ENCODE measurements around the gene UNC5C.

The UNC5C gene

DNA sequence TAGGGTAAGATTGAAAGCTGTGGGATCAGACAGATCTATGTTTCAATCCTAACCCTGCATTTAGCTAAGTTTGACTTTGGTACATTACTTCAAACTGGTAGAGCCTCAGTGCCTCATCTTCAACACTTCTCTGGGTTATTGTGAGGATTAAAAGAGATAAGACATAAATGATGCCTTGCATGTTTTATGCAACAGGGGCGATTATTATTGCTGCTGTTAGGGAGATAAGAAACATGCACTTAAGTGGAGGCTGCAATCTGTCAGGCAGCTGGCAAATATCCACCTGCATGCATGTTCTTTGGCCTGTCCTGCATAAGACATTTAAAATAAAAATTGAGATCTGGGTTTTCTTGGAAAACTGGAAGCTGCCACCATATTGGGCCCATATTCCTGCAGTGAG lies 24.6 kb downstream of the UNC5C start:
- H3K27me3 ChIP-seq (ENCODE audit: control insufficient read depth in 5 of 5, insufficient read depth in 4 of 5, low read length in 5 of 5): no peaks in the 10 kb centered on the region
- H3K9ac ChIP-seq (ENCODE audit: low read length in 5 of 5): no peak overlapping the region
- peaks cover 0 to 2% (median 0%) of the 10 kb centered on the region in 5 donors for H3K9me3 ChIP-seq (ENCODE audit: control insufficient read depth in 5 of 5, low read length in 5 of 5)
- no peak overlapping the region for H3K4me3 ChIP-seq (ENCODE audit: low read depth in 1 of 5, low read length in 5 of 5)
- peaks cover 0 to 10% (median 0%) of the 10 kb centered on the region in 5 donors for H3K4me1 ChIP-seq (ENCODE audit: control insufficient read depth in 5 of 5, insufficient read depth in 5 of 5, low read length in 5 of 5)
- no peak overlapping the region for H3K27ac ChIP-seq (ENCODE audit: low read depth, low read length)
- no peaks in the 10 kb centered on the region for H3K36me3 ChIP-seq (ENCODE audit: control insufficient read depth in 5 of 5, insufficient read depth in 5 of 5, low read length in 5 of 5)

- H3K9ac ChIP-seq (ENCODE audit: low read length in 5 of 5): no peak overlapping the region
- no peaks in the 10 kb centered on the region for H3K36me3 ChIP-seq (ENCODE audit: control insufficient read depth in 5 of 5, insufficient read depth in 5 of 5, low read length in 5 of 5)
- peaks cover 0 to 2% (median 0%) of the 10 kb centered on the region in 5 donors for H3K9me3 ChIP-seq (ENCODE audit: control insufficient read depth in 5 of 5, low read length in 5 of 5)
- no peak overlapping the region for H3K4me3 ChIP-seq (ENCODE audit: low read depth in 1 of 5, low read length in 5 of 5)
- H3K27ac ChIP-seq (ENCODE audit: low read depth, low read length): no peak overlapping the region
- H3K27me3 ChIP-seq (ENCODE audit: control insufficient read depth in 5 of 5, insufficient read depth in 4 of 5, low read length in 5 of 5): no peaks in the 10 kb centered on the region
- peaks cover 0 to 10% (median 0%) of the 10 kb centered on the region in 5 donors for H3K4me1 ChIP-seq (ENCODE audit: control insufficient read depth in 5 of 5, insufficient read depth in 5 of 5, low read length in 5 of 5)
Observed at GRCh38 chr4:95522682-95523530, 25.9 kb downstream of the UNC5C start.

DNA sequence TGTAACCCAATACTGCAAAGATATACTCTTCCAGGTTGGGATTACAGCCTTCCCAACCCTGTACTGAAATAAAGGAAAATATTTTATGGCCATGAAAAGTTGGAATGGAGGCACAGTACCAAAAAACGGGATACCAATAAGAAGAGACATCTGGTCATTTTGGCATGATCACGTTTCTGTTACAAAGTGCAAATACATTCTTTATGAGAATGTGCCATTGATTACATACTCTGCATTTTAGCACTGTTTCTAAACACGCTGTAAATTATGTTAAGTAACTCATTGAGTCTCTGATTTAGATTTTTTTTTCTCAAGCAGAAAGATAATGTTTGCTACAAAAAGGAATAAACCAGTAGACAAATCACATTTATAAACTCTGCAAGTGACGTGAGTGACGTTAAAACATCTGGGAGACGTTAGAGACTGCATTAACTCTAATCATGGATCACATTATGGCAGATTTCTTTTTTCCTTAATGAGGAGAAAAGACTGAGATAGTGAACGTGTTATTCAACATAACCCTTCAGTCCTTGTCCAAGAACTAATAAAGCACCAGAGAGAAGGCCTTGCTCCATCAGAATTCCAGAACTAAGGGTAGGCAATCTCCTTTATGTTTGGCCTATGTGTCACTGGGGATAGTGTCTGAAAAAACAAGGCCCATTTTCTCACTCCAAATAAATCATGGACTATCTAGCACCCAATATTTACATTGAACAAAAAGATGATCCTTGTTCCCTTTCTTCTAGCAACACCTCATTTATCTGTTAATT lies 31.0 kb downstream of the UNC5C start:
- Histone ChIP-seq H3K36me3 (ENCODE audit: control insufficient read depth in 5 of 5, insufficient read depth in 5 of 5, low read length in 5 of 5) (no peaks in the 10 kb centered on the region), H3K27ac (ENCODE audit: low read depth, low read length) (no peak overlapping the region), H3K4me1 (ENCODE audit: control insufficient read depth in 5 of 5, insufficient read depth in 5 of 5, low read length in 5 of 5) (peaks cover 0 to 5% (median 0%) of the 10 kb centered on the region in 5 donors), H3K27me3 (ENCODE audit: control insufficient read depth in 5 of 5, insufficient read depth in 4 of 5, low read length in 5 of 5) (no peaks in the 10 kb centered on the region), H3K9ac (ENCODE audit: low read length in 5 of 5) (no peak overlapping the region), H3K9me3 (ENCODE audit: control insufficient read depth in 5 of 5, low read length in 5 of 5) (no peaks in the 10 kb centered on the region), H3K4me3 (ENCODE audit: low read depth in 1 of 5, low read length in 5 of 5) (no peak overlapping the region)

- Histone ChIP-seq H3K27ac (ENCODE audit: low read depth, low read length) (no peak overlapping the region), H3K4me1 (ENCODE audit: control insufficient read depth in 5 of 5, insufficient read depth in 5 of 5, low read length in 5 of 5) (peaks cover 0 to 5% (median 0%) of the 10 kb centered on the region in 5 donors), H3K27me3 (ENCODE audit: control insufficient read depth in 5 of 5, insufficient read depth in 4 of 5, low read length in 5 of 5) (no peaks in the 10 kb centered on the region), H3K9me3 (ENCODE audit: control insufficient read depth in 5 of 5, low read length in 5 of 5) (no peaks in the 10 kb centered on the region), H3K36me3 (ENCODE audit: control insufficient read depth in 5 of 5, insufficient read depth in 5 of 5, low read length in 5 of 5) (no peaks in the 10 kb centered on the region), H3K9ac (ENCODE audit: low read length in 5 of 5) (no peak overlapping the region), H3K4me3 (ENCODE audit: low read depth in 1 of 5, low read length in 5 of 5) (no peak overlapping the region)
Observed at GRCh38 chr4:95516528-95517017, 32.2 kb downstream of the UNC5C start.

DNA sequence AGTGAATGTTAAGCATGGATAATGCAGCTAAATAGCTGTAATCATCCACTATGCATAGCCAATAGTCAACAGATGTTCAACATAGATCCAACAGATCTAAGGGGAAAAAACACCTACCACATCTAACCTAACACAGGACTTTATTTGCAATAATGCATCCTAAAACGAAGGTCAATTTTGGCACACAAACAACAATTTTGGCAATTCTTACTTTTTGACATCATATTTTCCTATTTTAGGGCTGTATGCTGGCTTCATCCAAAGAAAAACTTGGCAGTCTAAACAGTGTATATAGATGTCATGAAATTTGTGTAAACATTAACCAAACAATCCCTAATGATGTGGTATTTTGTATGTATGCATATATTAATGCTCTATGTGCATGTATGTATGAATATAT lies 33.2 kb downstream of the UNC5C start:
- Histone ChIP-seq H3K27ac (ENCODE audit: low read depth, low read length) (no peak overlapping the region), H3K36me3 (ENCODE audit: control insufficient read depth in 5 of 5, insufficient read depth in 5 of 5, low read length in 5 of 5) (no peaks in the 10 kb centered on the region), H3K4me1 (ENCODE audit: control insufficient read depth in 5 of 5, insufficient read depth in 5 of 5, low read length in 5 of 5) (peaks cover 0 to 5% (median 0%) of the 10 kb centered on the region in 5 donors), H3K9me3 (ENCODE audit: control insufficient read depth in 5 of 5, low read length in 5 of 5) (no peaks in the 10 kb centered on the region), H3K4me3 (ENCODE audit: low read depth in 1 of 5, low read length in 5 of 5) (no peak overlapping the region), H3K27me3 (ENCODE audit: control insufficient read depth in 5 of 5, insufficient read depth in 4 of 5, low read length in 5 of 5) (no peaks in the 10 kb centered on the region), H3K9ac (ENCODE audit: low read length in 5 of 5) (no peak overlapping the region)

DNA sequence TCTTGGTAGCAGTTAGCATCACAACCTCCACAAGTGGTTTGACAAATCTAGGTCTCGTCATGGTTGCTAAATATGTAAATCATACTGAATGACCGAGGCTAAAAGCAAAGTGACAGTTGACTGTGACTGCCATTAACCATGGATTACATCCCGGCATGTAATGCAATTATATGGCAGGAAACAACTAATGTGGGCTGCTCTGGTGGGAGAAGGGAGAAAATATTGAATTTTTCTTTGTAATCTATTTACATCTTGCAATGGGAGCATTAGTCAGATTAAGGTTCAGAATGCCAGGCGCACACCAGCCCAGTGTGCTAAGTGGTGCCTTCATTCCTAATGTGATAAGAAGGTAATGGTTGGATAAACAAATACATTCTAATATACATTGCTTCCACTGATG lies 35.8 kb downstream of the UNC5C start:
- no peaks in the 10 kb centered on the region for H3K36me3 ChIP-seq (ENCODE audit: control insufficient read depth in 5 of 5, insufficient read depth in 5 of 5, low read length in 5 of 5)
- H3K9me3 ChIP-seq (ENCODE audit: control insufficient read depth in 5 of 5, low read length in 5 of 5): no peaks in the 10 kb centered on the region
- no peaks in the 10 kb centered on the region for H3K27me3 ChIP-seq (ENCODE audit: control insufficient read depth in 5 of 5, insufficient read depth in 4 of 5, low read length in 5 of 5)
- no peak overlapping the region for H3K27ac ChIP-seq (ENCODE audit: low read depth, low read length)
- no peak overlapping the region for H3K4me3 ChIP-seq (ENCODE audit: low read depth in 1 of 5, low read length in 5 of 5)
- H3K9ac ChIP-seq (ENCODE audit: low read length in 5 of 5): no peak overlapping the region
- H3K4me1 ChIP-seq (ENCODE audit: control insufficient read depth in 5 of 5, insufficient read depth in 5 of 5, low read length in 5 of 5): no peaks in the 10 kb centered on the region

DNA sequence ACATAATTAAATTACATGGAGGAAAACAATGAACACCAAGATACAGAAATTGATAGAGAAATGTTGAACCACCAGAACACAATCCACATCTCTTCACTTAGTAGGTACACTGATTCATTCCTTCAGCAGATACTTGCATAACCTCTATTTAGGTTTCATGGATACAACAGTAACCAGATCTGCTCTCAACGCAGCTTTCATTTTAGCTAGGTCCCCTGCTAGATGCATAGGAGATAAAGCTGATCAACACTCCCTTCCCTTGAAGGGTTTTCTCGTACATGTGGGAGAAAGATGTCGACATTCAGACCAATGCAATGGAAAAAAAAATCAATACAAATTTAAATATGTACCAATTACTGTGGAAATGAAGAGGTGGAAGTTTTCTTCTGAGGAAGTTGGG lies 37.3 kb downstream of the UNC5C start:
- no peaks in the 10 kb centered on the region for H3K4me1 ChIP-seq (ENCODE audit: control insufficient read depth in 5 of 5, insufficient read depth in 5 of 5, low read length in 5 of 5)
- H3K27me3 ChIP-seq (ENCODE audit: control insufficient read depth in 5 of 5, insufficient read depth in 4 of 5, low read length in 5 of 5): no peaks in the 10 kb centered on the region
- no peak overlapping the region for H3K4me3 ChIP-seq (ENCODE audit: low read depth in 1 of 5, low read length in 5 of 5)
- no peaks in the 10 kb centered on the region for H3K9me3 ChIP-seq (ENCODE audit: control insufficient read depth in 5 of 5, low read length in 5 of 5)
- no peaks in the 10 kb centered on the region for H3K36me3 ChIP-seq (ENCODE audit: control insufficient read depth in 5 of 5, insufficient read depth in 5 of 5, low read length in 5 of 5)
- H3K27ac ChIP-seq (ENCODE audit: low read depth, low read length): no peak overlapping the region
- H3K9ac ChIP-seq (ENCODE audit: low read length in 5 of 5): no peak overlapping the region

DNA sequence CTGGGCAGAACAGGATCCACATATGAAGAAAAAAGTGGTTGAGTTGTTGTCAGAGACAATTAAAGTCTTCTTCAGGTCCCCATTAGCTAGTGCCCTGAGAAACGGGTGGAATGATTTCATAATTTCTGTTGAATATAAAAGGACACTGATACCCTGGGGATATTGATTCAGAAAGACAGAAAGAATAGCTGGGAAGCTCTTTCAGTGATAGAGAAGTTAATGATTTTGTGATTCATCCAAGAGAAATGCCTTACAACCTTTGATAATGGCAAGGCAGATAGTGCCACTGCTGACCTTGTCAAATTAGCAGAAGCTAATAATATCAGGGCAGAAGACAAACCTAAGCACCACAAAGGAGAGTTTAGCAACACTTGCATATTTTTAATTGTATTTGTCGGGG lies 37.9 kb downstream of the UNC5C start:
- Histone ChIP-seq H3K4me3 (ENCODE audit: low read depth in 1 of 5, low read length in 5 of 5) (no peak overlapping the region), H3K9ac (ENCODE audit: low read length in 5 of 5) (no peak overlapping the region), H3K27ac (ENCODE audit: low read depth, low read length) (no peak overlapping the region), H3K9me3 (ENCODE audit: control insufficient read depth in 5 of 5, low read length in 5 of 5) (no peaks in the 10 kb centered on the region), H3K27me3 (ENCODE audit: control insufficient read depth in 5 of 5, insufficient read depth in 4 of 5, low read length in 5 of 5) (no peaks in the 10 kb centered on the region), H3K4me1 (ENCODE audit: control insufficient read depth in 5 of 5, insufficient read depth in 5 of 5, low read length in 5 of 5) (no peaks in the 10 kb centered on the region), H3K36me3 (ENCODE audit: control insufficient read depth in 5 of 5, insufficient read depth in 5 of 5, low read length in 5 of 5) (no peaks in the 10 kb centered on the region)

GRCh38 chr4:95510145-95510544 lies 38.6 kb downstream of the UNC5C start:
- H3K4me1 ChIP-seq (ENCODE audit: control insufficient read depth in 5 of 5, insufficient read depth in 5 of 5, low read length in 5 of 5): no peaks in the 10 kb centered on the region
- H3K4me3 ChIP-seq (ENCODE audit: low read depth in 1 of 5, low read length in 5 of 5): no peak overlapping the region
- no peak overlapping the region for H3K27ac ChIP-seq (ENCODE audit: low read depth, low read length)
- no peak overlapping the region for H3K9ac ChIP-seq (ENCODE audit: low read length in 5 of 5)
- no peaks in the 10 kb centered on the region for H3K9me3 ChIP-seq (ENCODE audit: control insufficient read depth in 5 of 5, low read length in 5 of 5)
- H3K27me3 ChIP-seq (ENCODE audit: control insufficient read depth in 5 of 5, insufficient read depth in 4 of 5, low read length in 5 of 5): no peaks in the 10 kb centered on the region
- H3K36me3 ChIP-seq (ENCODE audit: control insufficient read depth in 5 of 5, insufficient read depth in 5 of 5, low read length in 5 of 5): no peaks in the 10 kb centered on the region

DNA sequence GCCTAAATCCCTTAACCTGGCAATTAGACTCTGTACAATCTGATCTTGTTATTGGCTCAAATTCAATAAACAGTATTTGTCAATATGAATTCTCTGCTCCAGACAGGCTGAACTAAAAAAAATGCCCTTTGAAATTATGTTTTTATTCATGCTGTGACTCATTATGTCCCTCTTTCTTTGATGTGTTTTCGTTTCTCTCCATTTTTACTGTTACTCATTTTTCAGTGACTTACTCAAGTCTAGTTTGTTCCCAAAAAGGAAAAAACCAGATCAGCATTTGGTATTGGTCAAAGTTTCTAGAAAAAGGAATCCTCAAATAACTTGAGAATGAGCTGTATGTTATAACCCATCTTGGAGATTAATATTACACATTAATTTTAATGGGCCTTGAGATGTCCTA lies 40.4 kb downstream of the UNC5C start:
- H3K9ac ChIP-seq (ENCODE audit: low read length in 5 of 5): no peak overlapping the region
- H3K27ac ChIP-seq (ENCODE audit: low read depth, low read length): no peak overlapping the region
- H3K4me1 ChIP-seq (ENCODE audit: control insufficient read depth in 5 of 5, insufficient read depth in 5 of 5, low read length in 5 of 5): no peaks in the 10 kb centered on the region
- H3K36me3 ChIP-seq (ENCODE audit: control insufficient read depth in 5 of 5, insufficient read depth in 5 of 5, low read length in 5 of 5): no peaks in the 10 kb centered on the region
- H3K9me3 ChIP-seq (ENCODE audit: control insufficient read depth in 5 of 5, low read length in 5 of 5): no peaks in the 10 kb centered on the region
- no peak overlapping the region for H3K4me3 ChIP-seq (ENCODE audit: low read depth in 1 of 5, low read length in 5 of 5)
- no peaks in the 10 kb centered on the region for H3K27me3 ChIP-seq (ENCODE audit: control insufficient read depth in 5 of 5, insufficient read depth in 4 of 5, low read length in 5 of 5)

Data from subcutaneous abdominal adipose tissue (tissue), 5 donors.